Spleen (tissue), 11 donors: ENCODE measurements around the gene SLCO4A1. TPM values are rescaled to one million over a fixed set of nuclear protein-coding genes. Genes with fewer than 3 reads are reported as not detected.
"Not testable (repeated sequence)": the region's sequence is repeated elsewhere in the genome, so short reads cannot be mapped to it uniquely, and the experiment has no call there.

Experiments
- DNase-seq: peaks from one replicate; pipeline ENCODE4 v3.0.0-alpha.2; 2020
- H3K27ac ChIP-seq, 8 donors: fragments of 200-600 bp; sonication (generic) in 7 of 8; 1 replicate in 4 of 8; 2 replicates in 4 of 8; pipeline versions ENCODE4 v1.5.0 to v1.8.0; 2016 to 2021; ENCODE audit warnings: inconsistent platforms in 4 of 8, mild to moderate bottlenecking in 4 of 8, moderate library complexity in 1 of 8
- H3K27me3 ChIP-seq, 7 donors: fragments of 200-600 bp; sonication (generic) in 6 of 7; replicated peaks in 1 of 7; 1 replicate in 4 of 7; 2 replicates in 3 of 7; pipeline versions ENCODE4 v1.5.0 to v1.8.0; 2016 to 2021; ENCODE audit warnings: inconsistent platforms in 3 of 7, mild to moderate bottlenecking in 1 of 7
- H3K36me3 ChIP-seq, 6 donors: fragments of 200-600 bp; sonication (generic) in 5 of 6; 1 replicate in 4 of 6; 2 replicates in 2 of 6; pipeline versions ENCODE4 v1.5.0 to v1.8.0; 2016 to 2021; ENCODE audit warnings: inconsistent platforms in 2 of 6
- H3K4me1 ChIP-seq, 6 donors: fragments of 200-600 bp; sonication (generic) in 5 of 6; 1 replicate in 3 of 6; 2 replicates in 3 of 6; pipeline versions ENCODE4 v1.5.0 to v1.8.0; 2016 to 2021; ENCODE audit warnings: inconsistent platforms in 3 of 6
- H3K4me3 ChIP-seq, 8 donors: fragments of 200-600 bp; sonication (generic) in 7 of 8; 1 replicate in 4 of 8; 2 replicates in 4 of 8; pipeline versions ENCODE4 v1.5.0 to v1.8.0; 2016 to 2021; ENCODE audit warnings: inconsistent platforms in 4 of 8, mild to moderate bottlenecking in 4 of 8, moderate library complexity in 2 of 8
- H3K9me3 ChIP-seq, 8 donors: fragments of 200-600 bp; sonication (generic) in 7 of 8; 1 replicate in 4 of 8; 2 replicates in 4 of 8; pipeline versions ENCODE4 v1.5.0 to v1.8.0; 2016 to 2021; ENCODE audit warnings: inconsistent platforms in 4 of 8
- POLR2A ChIP-seq, 3 donors: fragments of 450-650 bp; IDR thresholded peaks; one replicate each; pipeline ENCODE4 v1.5.1; 2017; ENCODE audit warnings: antibody characterized with exemption in 3 of 3, mild to moderate bottlenecking in 1 of 3
- POLR2AphosphoS5 ChIP-seq, 3 donors: sonication (generic); formaldehyde crosslinking; IDR thresholded peaks; one replicate each; pipeline ENCODE4 v1.5.1; 2017; ENCODE audit warnings: antibody characterized with exemption in 3 of 3
- WGBS, 5 donors: extraction: QIAGEN DNeasy Blood & Tissue Kit in 3 of 5; methylation state at CpG; one replicate each; pipeline versions ENCODE4 v1.1.5 to v1.1.7; 2013 to 2018; 5-methylcytosine and 5-hydroxymethylcytosine counted together
- intact Hi-C: fragments of 100-400 bp; cut with DNase I; formaldehyde crosslinking; loops from one replicate; pipeline ENCODE4 v1.15.0; 2023; ENCODE audit warnings: low total_unique reads
- polyA plus RNA-seq, 3 donors: library from polyadenylated mRNA; stranded (reverse); fragments of 200-250 nt; gene quantifications; one replicate each; pipeline ENCODE4 v1.2.1, GENCODE V29; 2013
- total RNA-seq, 7 donors: library from RNA; depleted of rRNA in 3 of 7; stranded (reverse); fragments of >200 nt in 3 of 7; fragmentation: NEBNext Ultra II Directional in 4 of 7; extraction: Animal tissue kit (Norgen Biotek cat#: 25700) in 4 of 7; gene quantifications; one replicate each; pipeline versions ENCODE4 v1.1.0 to v1.2.1, GENCODE V29; 2016 to 2021
- TF ChIP-seq, protein P1 (sequence below), 11 experiments: fragments of 200-600 bp in 7 of 11; fragments of 450-650 bp in 4 of 11; sonication (generic) in 4 of 11; IDR thresholded peaks in 8 of 11; conservative IDR thresholded peaks in 3 of 11; 1 replicate in 7 of 11; 2 replicates in 4 of 11; pipeline versions ENCODE4 v1.4.0 to v1.8.0; 2016 to 2021; ENCODE audit warnings: antibody characterized with exemption in 11 of 11, inconsistent platforms in 4 of 11, mild to moderate bottlenecking in 1 of 11
- donor health status: healthy with polysubstance abuse.
- donor health status: DM: no; HTN: no; CAD: no; lungs with moderate emphysema.
- donor health status: DM: no; HTN: no; CAD: no.
- donor health status: Bipolar disorder and iron deficiency.
- donor health status: healthy.
- donor health status: DM: no; HTN: no; CAD: no.
- donor health status: DM: yes; HTN: yes; CAD: no.

SLCO4A1 gene
- total and polyA plus RNA-seq, 10 donors: 2.9 to 16.3 (median 7.0) TPM

DNA sequence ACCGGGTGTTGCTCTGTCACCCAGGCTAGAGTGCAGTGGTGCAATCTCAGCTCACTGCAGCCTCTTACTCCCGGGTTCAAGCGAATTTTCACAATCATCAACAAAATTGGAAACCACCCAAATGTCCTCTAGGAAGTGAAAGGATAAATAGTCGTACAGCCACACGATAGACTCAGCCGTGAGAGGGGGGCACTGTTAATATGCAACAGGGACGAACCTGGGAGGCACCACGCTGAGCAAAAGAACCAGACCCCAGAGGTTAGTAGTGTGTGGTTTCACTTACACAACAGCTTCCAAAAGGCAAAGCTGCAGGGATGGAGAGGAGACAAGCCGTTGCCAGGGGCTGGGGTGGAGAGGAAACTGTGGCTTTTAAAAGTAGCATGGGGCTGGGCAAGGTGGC lies 36.2 kb downstream of the SLCO4A1 start:
- WGBS, 5 donors: 8 to 25% (median 12%) methylated on average over 9 of the region's 9 CpGs
- peaks cover 0 to 41% (median 4%) of the 10 kb centered on the region in 7 donors for H3K27me3 ChIP-seq
- H3K27ac ChIP-seq: peak overlapping the region in 3 of 8 donors; percentile 43 to 60 (median 60)
- H3K4me1 ChIP-seq: peaks cover 0 to 59% (median 19%) of the 10 kb centered on the region in 6 donors
- H3K4me3 ChIP-seq: no peak overlapping the region
- peaks cover 0 to 10% (median 7%) of the 10 kb centered on the region in 8 donors for H3K9me3 ChIP-seq
- intact Hi-C loops: no loop called here
- DNase-seq: no peak
- no peaks in the 10 kb centered on the region for H3K36me3 ChIP-seq
- TF ChIP-seq POLR2AphosphoS5 (IDR thresholded peaks at IDR 0.05): no peak
- TF ChIP-seq, protein P1, sequence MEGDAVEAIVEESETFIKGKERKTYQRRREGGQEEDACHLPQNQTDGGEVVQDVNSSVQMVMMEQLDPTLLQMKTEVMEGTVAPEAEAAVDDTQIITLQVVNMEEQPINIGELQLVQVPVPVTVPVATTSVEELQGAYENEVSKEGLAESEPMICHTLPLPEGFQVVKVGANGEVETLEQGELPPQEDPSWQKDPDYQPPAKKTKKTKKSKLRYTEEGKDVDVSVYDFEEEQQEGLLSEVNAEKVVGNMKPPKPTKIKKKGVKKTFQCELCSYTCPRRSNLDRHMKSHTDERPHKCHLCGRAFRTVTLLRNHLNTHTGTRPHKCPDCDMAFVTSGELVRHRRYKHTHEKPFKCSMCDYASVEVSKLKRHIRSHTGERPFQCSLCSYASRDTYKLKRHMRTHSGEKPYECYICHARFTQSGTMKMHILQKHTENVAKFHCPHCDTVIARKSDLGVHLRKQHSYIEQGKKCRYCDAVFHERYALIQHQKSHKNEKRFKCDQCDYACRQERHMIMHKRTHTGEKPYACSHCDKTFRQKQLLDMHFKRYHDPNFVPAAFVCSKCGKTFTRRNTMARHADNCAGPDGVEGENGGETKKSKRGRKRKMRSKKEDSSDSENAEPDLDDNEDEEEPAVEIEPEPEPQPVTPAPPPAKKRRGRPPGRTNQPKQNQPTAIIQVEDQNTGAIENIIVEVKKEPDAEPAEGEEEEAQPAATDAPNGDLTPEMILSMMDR (IDR thresholded peaks at IDR 0.05 in 8 of 11, conservative IDR thresholded peaks at IDR 0.05 in 3 of 11): no peak
- no peak for TF ChIP-seq POLR2A (IDR thresholded peaks at IDR 0.05)

DNA sequence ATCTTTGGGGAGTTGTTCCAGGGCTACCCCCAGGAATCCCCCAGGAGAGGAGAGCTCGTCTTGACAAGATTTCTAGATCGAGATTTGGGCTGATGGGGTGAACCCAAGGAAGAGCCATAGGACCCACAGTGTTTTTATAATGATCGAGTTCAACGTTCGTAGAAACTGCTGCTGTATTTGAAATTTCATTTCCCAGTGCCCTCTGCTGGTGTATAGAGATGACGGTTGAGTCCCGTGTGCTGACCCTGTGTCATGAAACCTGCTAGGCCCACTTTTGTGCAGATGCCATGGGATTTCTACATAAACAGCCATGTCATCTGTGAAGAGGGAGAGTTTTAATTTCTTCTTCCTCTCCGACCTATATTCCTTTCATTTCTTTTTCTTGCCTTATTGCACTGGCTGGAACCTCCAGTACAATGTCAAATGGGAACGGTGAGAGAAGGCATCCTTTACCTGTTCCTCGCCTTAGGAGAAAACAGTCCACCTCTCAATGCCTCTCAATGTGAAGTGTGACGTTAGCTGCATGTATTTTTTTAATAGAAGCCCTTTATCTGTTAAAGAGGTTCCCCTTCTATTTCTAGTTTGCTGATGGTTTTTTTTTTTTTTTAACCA lies 37.8 kb downstream of the SLCO4A1 start:
- H3K4me1 ChIP-seq: peaks cover 0 to 44% (median 13%) of the 10 kb centered on the region in 6 donors
- intact Hi-C loops: no loop called here
- 89 to 95% (median 93%) methylated on average over 11 of the region's 11 CpGs for WGBS, 5 donors
- no peak overlapping the region for H3K27ac ChIP-seq
- no peaks in the 10 kb centered on the region for H3K36me3 ChIP-seq
- DNase-seq: no peak
- H3K4me3 ChIP-seq: no peak overlapping the region
- H3K9me3 ChIP-seq: peaks cover 0 to 10% (median 7%) of the 10 kb centered on the region in 8 donors
- TF ChIP-seq POLR2A (IDR thresholded peaks at IDR 0.05): no peak
- TF ChIP-seq, protein P1 (IDR thresholded peaks at IDR 0.05 in 8 of 11, conservative IDR thresholded peaks at IDR 0.05 in 3 of 11): no peak
- no peak for TF ChIP-seq POLR2AphosphoS5 (IDR thresholded peaks at IDR 0.05)
- H3K27me3 ChIP-seq: peaks cover 0 to 38% (median 6%) of the 10 kb centered on the region in 7 donors

DNA sequence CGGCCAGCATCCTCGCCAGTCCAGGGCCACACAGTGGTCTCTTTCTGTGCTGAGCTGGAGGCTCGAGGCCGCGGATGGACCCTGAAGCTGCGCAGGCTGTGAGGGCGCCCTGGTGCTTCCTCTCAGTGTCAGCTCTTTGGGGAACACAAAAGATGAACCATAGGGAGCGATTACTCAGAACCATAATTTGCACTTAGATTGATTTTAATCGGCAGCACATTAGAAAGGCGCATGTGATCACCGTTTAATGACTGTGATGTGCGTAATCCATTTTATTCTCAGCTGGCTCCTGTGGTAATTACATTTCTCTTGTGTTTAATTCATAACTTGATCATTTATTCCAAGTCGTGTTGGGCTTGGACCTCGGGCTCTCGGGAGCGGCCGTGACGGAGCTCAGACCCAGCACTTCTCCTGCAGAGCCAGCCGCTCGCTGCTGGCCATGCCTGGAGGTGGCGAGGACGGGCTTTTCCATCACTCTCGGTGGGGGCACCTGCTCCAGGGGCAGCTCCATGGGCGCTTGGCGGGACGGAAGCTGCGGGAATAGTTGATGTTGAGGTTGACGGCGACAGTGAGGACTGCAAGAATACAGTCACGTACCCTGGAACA lies 40.7 kb downstream of the SLCO4A1 start:
- DNase-seq: no peak
- H3K4me3 ChIP-seq: no peak overlapping the region
- no peaks in the 10 kb centered on the region for H3K36me3 ChIP-seq
- 87 to 94% (median 90%) methylated on average over 28 to 30 of the region's 30 CpGs for WGBS, 5 donors
- peaks cover 0 to 10% (median 7%) of the 10 kb centered on the region in 8 donors for H3K9me3 ChIP-seq
- peaks cover 0 to 37% (median 18%) of the 10 kb centered on the region in 6 donors for H3K4me1 ChIP-seq
- intact Hi-C loops: no loop called here
- TF ChIP-seq POLR2AphosphoS5 (IDR thresholded peaks at IDR 0.05) (no peak), POLR2A (IDR thresholded peaks at IDR 0.05) (no peak)
- TF ChIP-seq, protein P1 (IDR thresholded peaks at IDR 0.05 in 8 of 11, conservative IDR thresholded peaks at IDR 0.05 in 3 of 11): no peak
- peak overlapping the region in 4 of 8 donors; percentile 38 to 84 (median 78) for H3K27ac ChIP-seq
- peaks cover 0 to 54% (median 6%) of the 10 kb centered on the region in 7 donors for H3K27me3 ChIP-seq

DNA sequence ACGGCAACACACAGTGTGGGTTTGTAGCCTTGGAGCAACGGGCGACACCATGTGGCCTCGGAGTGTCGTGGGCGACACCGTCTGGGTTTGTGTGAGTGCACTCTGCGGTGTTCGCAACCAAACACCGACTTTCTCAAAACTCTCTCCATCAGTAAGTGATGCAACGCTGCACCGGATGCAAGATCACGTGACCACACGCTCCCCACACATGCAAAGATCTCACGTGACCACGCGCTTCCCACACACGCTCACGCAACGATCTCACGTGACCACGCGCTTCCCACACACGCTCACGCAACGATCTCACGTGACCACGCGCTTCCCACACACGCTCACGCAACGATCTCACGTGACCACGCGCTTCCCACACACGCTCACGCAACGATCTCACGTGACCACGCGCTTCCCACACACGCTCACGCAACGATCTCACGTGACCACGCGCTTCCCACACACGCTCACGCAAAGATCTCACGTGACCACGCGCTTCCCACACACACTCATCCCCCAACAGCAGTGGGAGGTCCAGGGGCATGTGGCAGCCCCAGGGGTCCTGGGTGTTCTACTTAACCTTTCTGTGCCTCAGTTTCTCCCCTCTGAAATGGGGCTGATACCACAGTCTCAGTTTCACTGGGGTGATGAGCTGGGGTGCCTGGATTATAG lies 41.5 kb downstream of the SLCO4A1 start:
- H3K4me3 ChIP-seq, DNase-seq, H3K9me3 ChIP-seq, intact Hi-C loops, H3K36me3 ChIP-seq: not testable (repeated sequence)
- peaks cover 0 to 29% (median 15%) of the 10 kb centered on the region in 6 donors for H3K4me1 ChIP-seq
- peak overlapping the region in 4 of 8 donors; percentile 49 to 84 (median 78) for H3K27ac ChIP-seq
- peak in 1 of 3 donors; percentile 65 for TF ChIP-seq POLR2AphosphoS5 (IDR thresholded peaks at IDR 0.05)
- H3K27me3 ChIP-seq: peaks cover 0 to 62% (median 6%) of the 10 kb centered on the region in 7 donors
- 78 to 97% (median 87%) methylated on average over 34 to 47 of the region's 52 CpGs for WGBS, 5 donors
